ENCODE data around the gene IFNA6.

Gene IFNA6

DNA sequence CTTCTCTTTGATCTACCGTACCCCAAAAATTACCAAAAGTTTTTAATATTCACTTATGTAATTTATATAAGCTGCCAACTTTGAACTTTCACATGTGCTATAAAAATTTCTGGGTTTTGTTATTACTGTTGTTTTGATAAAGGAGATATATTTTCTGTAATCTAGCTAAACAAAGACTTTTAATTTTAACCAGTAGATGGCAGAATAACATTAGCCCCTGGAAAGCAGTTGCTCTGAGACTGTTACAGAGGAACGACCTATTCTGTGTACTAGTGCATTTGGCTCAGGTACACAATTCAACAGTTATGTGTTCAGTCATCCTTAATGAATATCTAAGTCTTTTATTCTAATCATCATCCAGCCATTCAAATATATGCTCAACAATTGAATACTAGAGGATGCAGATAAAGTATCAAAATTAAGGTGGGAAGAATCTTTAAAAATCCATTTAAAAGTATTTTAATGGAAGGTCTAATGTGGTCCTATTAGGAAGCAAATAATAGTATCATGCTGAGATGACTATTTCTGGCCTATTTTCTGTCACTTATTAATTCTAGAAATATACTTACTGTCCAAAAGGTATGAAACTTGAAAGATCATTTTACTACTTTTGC lies 24.1 kb downstream of the IFNA6 start:
- DNase-seq, result peak; percentile 45

DNA sequence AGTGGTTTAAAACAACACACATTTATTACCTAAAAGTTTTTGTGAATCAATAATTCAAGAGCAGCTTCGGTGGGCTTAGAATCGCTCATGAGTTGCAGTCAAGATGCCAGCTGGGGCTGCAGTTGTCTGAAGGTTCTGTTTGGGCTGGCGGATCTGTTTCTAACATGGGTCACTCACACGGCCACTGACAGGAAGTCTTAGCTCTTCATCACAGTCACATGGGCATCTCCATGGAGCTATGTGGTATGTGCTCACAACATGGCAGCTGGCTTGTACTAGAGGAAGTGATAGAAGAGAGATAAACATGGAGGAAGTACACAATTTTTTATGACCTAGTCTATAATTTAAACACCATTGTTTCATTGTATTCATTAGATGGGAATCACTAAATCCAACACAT lies 26.6 kb downstream of the IFNA6 start:
- no peak for DNase-seq

DNA sequence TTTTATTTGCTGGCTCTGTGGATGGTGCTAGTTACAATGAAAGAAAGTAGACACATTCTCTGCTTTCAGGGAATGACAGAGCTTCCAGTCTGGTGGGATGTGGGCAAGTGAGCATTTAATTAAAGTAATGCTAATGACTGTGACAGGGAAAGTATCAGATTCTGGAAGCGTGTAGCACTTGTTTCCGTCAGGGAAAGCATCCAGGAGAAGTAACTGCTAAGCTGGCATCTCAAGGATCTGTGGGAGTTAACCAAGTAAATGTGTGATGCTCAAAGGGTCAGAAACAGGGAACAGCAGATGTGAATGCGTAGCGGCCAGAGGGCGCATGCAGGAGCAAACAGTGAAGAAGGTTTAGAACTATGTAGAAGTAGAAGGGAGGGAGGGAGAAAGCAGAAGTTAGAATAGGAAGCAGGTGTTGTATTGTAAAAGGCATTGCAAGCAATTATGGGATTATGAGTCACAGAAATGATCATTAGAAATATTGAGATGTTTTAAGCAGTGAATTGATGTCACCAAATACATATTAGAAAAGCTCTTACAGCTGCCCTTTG lies 27.7 kb downstream of the IFNA6 start:
- DNase-seq, result no peak

DNA sequence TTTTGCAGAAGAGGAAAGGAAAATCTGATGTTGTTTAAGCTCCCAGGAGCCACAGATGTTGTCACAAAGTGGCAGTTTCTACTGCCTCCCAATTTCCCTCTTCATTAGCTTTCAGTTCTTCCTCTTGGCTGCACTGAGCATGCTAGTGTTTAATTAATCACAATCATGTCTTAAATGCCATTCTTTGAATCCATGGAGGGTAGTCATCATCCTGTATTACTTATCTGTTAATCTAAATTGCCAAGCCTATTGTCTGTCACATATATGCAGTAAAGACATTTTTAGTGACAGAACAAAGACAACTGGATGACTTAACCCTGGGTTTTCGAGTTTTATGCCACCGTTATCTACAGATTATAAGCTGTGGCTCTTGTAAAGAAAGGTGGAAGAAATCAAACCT lies 30.2 kb downstream of the IFNA6 start:
- no peak for DNase-seq

DNA sequence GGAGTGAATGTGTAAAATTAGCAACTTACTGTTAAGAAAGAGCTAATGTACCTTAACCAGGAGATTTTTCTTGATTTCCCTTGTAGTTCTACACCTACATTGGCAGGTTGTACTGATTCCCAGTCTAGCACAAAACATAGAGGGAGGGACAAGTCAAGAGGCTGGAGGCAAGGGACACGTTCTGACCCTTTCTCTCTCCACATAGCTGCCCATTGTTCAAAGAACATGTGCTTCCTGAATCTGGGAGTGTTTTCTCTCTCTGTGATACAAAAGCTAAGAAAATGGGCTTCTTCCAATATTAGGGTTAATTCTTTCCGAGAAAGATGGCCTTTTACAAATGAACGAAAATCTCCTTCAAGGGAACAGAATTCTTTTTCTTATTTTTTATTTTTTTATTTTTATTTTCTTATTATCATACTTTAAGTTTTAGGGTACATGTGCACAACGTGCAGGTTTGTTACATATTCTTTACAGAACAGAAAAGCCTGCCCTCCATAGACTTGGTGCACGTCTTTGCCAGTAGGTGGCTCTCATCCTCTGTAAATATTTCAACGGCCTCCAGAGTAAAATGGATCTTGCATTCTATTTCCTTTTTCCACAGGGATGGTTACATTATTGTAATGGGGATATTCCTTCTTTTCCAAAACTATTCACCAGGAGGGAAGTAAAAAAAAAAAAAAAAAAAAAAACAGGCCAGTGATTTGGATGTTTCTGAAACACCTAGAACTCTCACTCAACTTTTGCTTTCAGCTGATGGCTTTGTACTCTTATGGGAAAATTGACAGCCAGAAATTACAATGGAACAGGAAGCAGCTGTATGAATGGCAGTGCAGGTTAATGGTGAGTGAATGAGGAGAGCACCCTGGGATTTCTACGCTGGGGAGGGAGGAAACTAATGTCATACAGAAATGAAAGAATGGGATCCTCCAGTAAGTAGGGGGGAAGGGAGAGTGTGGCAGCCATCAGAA lies 32.4 kb downstream of the IFNA6 start:
- DNase-seq, result peak; percentile 51

DNA sequence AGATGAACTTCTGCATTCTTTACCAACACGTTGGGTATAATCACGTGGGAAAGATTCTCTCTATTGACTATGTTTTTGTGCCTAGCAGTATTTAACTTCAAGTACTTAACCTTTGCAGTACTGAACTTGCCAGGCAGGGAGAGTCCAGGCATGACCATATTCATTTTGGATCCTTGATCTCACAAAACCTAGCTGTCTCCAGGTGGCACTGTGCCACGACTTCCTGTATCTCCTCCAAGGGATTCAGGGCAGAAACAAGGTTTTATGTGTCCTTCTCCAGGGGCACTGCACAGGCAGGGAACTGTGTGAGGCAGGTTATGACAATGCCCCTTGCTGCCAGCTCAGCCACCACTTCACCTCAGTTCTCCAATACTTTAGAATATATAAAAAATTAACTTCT lies 33.8 kb downstream of the IFNA6 start:
- DNase-seq, result no peak

DNA sequence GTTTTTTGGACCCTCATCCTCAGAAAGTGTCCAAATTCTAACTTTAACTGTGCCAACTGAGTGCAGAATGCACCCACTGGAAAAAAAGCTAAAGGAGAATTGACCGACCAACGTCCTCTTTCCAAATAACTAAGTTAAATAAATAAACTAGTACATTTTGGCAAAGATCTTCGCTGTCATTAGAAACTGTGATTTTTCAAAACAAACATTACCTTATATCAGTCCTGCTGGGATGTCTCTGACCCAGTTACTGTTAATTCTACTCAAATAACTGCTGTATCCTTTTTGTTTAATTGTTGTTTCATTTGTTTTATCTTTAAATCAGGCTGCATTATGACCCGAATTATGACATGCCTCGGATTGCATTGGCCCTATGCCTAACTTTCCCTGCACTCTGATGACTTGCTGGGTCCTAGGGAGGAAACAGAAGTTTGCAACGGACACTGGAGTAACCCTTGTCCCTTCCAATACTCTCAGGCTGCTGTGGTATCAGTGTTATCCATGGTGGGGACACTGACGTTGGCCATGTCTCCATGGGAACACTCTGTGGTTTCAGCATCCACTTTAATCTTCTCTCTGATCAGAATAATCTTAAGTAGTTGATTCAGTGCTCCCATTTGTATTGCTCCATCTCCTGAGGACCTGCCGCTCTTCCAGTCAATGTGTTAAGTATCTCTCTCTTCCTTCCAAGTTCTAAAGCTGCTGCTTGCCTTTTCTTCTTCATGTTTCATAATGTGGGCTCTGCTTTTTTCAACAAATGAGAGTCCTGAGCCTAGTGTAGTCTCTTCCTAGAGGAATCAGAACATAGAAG lies 34.5 kb downstream of the IFNA6 start:
- no peak for DNase-seq

DNA sequence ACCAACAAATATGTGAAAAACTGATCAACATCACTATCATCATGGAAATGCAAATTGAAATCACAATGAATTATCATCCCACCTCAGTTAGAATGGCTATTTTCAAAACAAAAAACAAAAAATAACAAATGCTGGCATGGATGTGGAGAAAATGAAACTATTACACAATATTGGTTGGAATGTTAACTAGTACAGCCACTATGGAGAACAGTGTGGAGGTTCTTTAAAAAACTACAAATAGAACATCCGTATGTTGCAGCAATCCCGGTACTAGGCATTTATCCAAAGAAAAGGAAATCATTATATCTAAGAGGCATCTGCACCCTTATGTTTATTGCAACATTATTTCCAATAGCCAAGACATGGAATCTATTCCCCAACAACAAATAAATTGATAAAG lies 36.5 kb downstream of the IFNA6 start:
- DNase-seq, result no peak

DNA sequence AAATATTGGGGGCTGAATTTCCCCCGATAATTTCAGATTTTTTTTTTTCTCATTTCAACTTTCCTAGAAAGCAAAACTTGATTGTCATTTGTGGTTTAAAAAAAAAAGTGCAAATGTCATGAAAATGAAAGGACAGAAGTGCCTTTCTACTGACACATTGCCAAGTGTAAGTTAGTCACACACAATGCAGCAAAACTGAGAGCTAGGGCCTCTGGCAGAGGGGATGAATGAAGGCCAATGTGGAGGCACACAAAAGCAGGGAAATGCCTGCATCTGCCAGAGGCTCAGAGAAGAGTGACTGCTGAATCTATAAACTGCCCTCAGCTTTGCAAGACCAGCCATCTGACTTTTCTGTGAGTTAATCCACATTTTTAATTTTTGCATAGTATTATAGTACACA lies 38.8 kb downstream of the IFNA6 start:
- no peak for DNase-seq

DNA sequence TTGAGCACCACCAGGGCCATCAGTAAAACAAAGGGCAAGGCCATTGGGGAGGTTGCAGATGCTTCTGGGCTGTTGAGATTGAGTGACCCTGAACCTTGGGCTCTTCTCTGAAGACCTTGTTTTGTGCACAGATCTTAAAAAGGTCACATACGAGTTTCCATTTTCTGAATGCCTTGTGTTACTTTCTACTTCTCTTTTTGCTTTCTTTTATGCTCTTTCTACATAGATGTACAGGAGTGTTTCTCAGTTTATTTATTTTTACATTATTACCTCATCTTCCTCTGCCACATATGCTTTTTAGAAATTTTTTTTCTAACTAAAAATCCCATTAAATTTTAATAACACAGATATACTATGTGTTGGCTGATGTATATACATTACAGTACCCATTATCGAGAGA lies 45.5 kb downstream of the IFNA6 start, which contains the start of gene IFNA5:
IFNA5 (minus strand) TSS at position 101 of the 400 bp plus-strand sequence; CDS start at position 44, 57 bp downstream.
- DNase-seq, result no peak
